ENCODE measurements around the gene DTYMK. TPM values are rescaled to one million over a fixed set of nuclear protein-coding genes. Genes with fewer than 3 reads are reported as not detected.

Gene DTYMK
- total and polyA plus RNA-seq, 2 experiments from 2014 or later: 27.9 to 78.7 TPM

- Histone ChIP-seq H3K27me3 (replicated peaks; ENCODE audit: insufficient read depth) (no peaks in the 10 kb centered on the region), H3K27ac (no peak overlapping the region), H2AFZ (no peak overlapping the region), H3F3A (ENCODE audit: insufficient read depth) (no peaks in the 10 kb centered on the region), H3K9ac (no peak overlapping the region), H3K36me3 (ENCODE audit: low read depth) (peaks cover 19% of the 10 kb centered on the region), H3K4me2 (ENCODE audit: unreplicated experiment) (no peak overlapping the region), H3K79me2 (ENCODE audit: insufficient read depth) (peaks cover 100% of the 10 kb centered on the region), H4K20me1 (ENCODE audit: insufficient read depth) (0 out of 2 replicates have a peak, but pooled peaks cover 4% of the 10 kb centered on the region), H3K9me2 (ENCODE audit: insufficient read depth) (no peaks in the 10 kb centered on the region), H3K4me1 (ENCODE audit: insufficient read depth) (0 out of 2 replicates have a peak, but pooled peaks cover under 1% of the 10 kb centered on the region), H3K4me3 (no peak overlapping the region), H3K9me3 (ENCODE audit: low read depth) (no peaks in the 10 kb centered on the region)
- in situ Hi-C loops (cut with MboI): no loop called here
- TF ChIP-seq EZH2phosphoT487 (IDR thresholded peaks at IDR 0.05; ENCODE audit: insufficient read depth, low read depth) (no peak), EZH2 (IDR thresholded peaks at IDR 0.05; ENCODE audit: insufficient read depth, poor library complexity, severe bottlenecking) (no peak)
- no peak for DNase-seq
- WGBS, 2 experiments (ENCODE audit: low coverage in 1 of 2, low lambda C conversion rate in 2 of 2, missing lambda C conversion rate in 2 of 2): 73 to 76% methylated on average over 11 of the region's 11 CpGs
Observed at GRCh38 chr2:241629762-241630435, 56.7 kb downstream of the DTYMK start.

- no peaks in the 10 kb centered on the region for H3K4me1 ChIP-seq (ENCODE audit: insufficient read depth)
- TF ChIP-seq EZH2phosphoT487 (IDR thresholded peaks at IDR 0.05; ENCODE audit: insufficient read depth, low read depth) (no peak), EZH2 (IDR thresholded peaks at IDR 0.05; ENCODE audit: insufficient read depth, poor library complexity, severe bottlenecking) (no peak)
- no peaks in the 10 kb centered on the region for H3K9me2 ChIP-seq (ENCODE audit: insufficient read depth)
- H3K27me3 ChIP-seq (replicated peaks; ENCODE audit: insufficient read depth): no peaks in the 10 kb centered on the region
- peaks cover 12% of the 10 kb centered on the region for H3K36me3 ChIP-seq (ENCODE audit: low read depth)
- WGBS, 2 experiments (ENCODE audit: low coverage in 1 of 2, low lambda C conversion rate in 2 of 2, missing lambda C conversion rate in 2 of 2): 92% methylated on average over 10 of the region's 10 CpGs
- peaks cover 100% of the 10 kb centered on the region for H3K79me2 ChIP-seq (ENCODE audit: insufficient read depth)
- DNase-seq: no peak
- no peak overlapping the region for H3K4me3 ChIP-seq
- in situ Hi-C loops (cut with MboI): no loop called here
- no peaks in the 10 kb centered on the region for H3K9me3 ChIP-seq (ENCODE audit: low read depth)
- H2AFZ ChIP-seq: no peak overlapping the region
- no peak overlapping the region for H3K27ac ChIP-seq
- no peak overlapping the region for H3K9ac ChIP-seq
- no peaks in the 10 kb centered on the region for H3F3A ChIP-seq (ENCODE audit: insufficient read depth)
- H4K20me1 ChIP-seq (ENCODE audit: insufficient read depth): 0 out of 2 replicates have a peak, but pooled peaks cover 4% of the 10 kb centered on the region
- H3K4me2 ChIP-seq (ENCODE audit: unreplicated experiment): no peak overlapping the region
Observed at GRCh38 chr2:241627675-241628074, 58.9 kb downstream of the DTYMK start.

Other genes starting within 250 kb of the DTYMK start
- 239 and 240 TPM in 2 replicates for gene STK25, start 178.2 kb downstream of the DTYMK start, total RNA-seq (2014; rRNA removed; shearing (Covaris generic))
- 120 and 121 TPM in 2 replicates for gene STK25, start 178.2 kb downstream of the DTYMK start, polyA plus RNA-seq (2016; fragmentation: Nextera tagmentation; extraction: Ambion mirVana)
- gene BOK, start 128.1 kb downstream of the DTYMK start, total RNA-seq (2014; rRNA removed; shearing (Covaris generic)): 36.0 and 46.6 TPM in 2 replicates
- gene BOK, start 128.1 kb downstream of the DTYMK start, polyA plus RNA-seq (2016; fragmentation: Nextera tagmentation; extraction: Ambion mirVana): 28.0 and 28.1 TPM in 2 replicates
- gene THAP4, start 49.7 kb downstream of the DTYMK start, total RNA-seq (2014; rRNA removed; shearing (Covaris generic)): 43.0 and 46.4 TPM in 2 replicates
- 52.4 and 53.4 TPM in 2 replicates for gene THAP4, start 49.7 kb downstream of the DTYMK start, polyA plus RNA-seq (2016; fragmentation: Nextera tagmentation; extraction: Ambion mirVana)
- gene ATG4B, start 49.1 kb downstream of the DTYMK start, total RNA-seq (2014; rRNA removed; shearing (Covaris generic)): 53.4 and 85.5 TPM in 2 replicates
- gene ATG4B, start 49.1 kb downstream of the DTYMK start, polyA plus RNA-seq (2016; fragmentation: Nextera tagmentation; extraction: Ambion mirVana): 65.3 and 67.2 TPM in 2 replicates
- gene ING5, start 15.2 kb upstream of the DTYMK start, total RNA-seq (2014; rRNA removed; shearing (Covaris generic)): 13.5 and 20.3 TPM in 2 replicates
- gene ING5, start 15.2 kb upstream of the DTYMK start, polyA plus RNA-seq (2016; fragmentation: Nextera tagmentation; extraction: Ambion mirVana): 9.8 and 10.8 TPM in 2 replicates
- gene D2HGDH, start 47.8 kb upstream of the DTYMK start, total RNA-seq (2014; rRNA removed; shearing (Covaris generic)): 19.1 and 19.6 TPM in 2 replicates
- 8.3 and 9.7 TPM in 2 replicates for gene D2HGDH, start 47.8 kb upstream of the DTYMK start, polyA plus RNA-seq (2016; fragmentation: Nextera tagmentation; extraction: Ambion mirVana)
- not detected in 2 replicates for gene GAL3ST2, start 90.0 kb upstream of the DTYMK start, total RNA-seq (2014; rRNA removed; shearing (Covaris generic))
- not detected in 2 replicates for gene GAL3ST2, start 90.0 kb upstream of the DTYMK start, polyA plus RNA-seq (2016; fragmentation: Nextera tagmentation; extraction: Ambion mirVana)
- gene NEU4, start 122.4 kb upstream of the DTYMK start, total RNA-seq (2014; rRNA removed; shearing (Covaris generic)): not detected in 2 replicates
- gene NEU4, start 122.4 kb upstream of the DTYMK start, polyA plus RNA-seq (2016; fragmentation: Nextera tagmentation; extraction: Ambion mirVana): not detected in 2 replicates
- not detected in 2 replicates for gene PDCD1, start 172.1 kb upstream of the DTYMK start, total RNA-seq (2014; rRNA removed; shearing (Covaris generic))
- gene PDCD1, start 172.1 kb upstream of the DTYMK start, polyA plus RNA-seq (2016; fragmentation: Nextera tagmentation; extraction: Ambion mirVana): not detected in 2 replicates
- not detected in 2 replicates for gene RTP5, start 182.9 kb upstream of the DTYMK start, total RNA-seq (2014; rRNA removed; shearing (Covaris generic))
- not detected in 2 replicates for gene RTP5, start 182.9 kb upstream of the DTYMK start, polyA plus RNA-seq (2016; fragmentation: Nextera tagmentation; extraction: Ambion mirVana)